PC-9 (cell line): Measurements from ENCODE around the gene UNC5B.

ENCODE experiments used
- EZH2 ChIP-seq: fragments of 200-600 bp; sonication (generic); IDR thresholded peaks from 2 replicates; pipeline ENCODE4 v1.8.0; 2017; ENCODE audit warnings: antibody characterized with exemption, low read depth
- TF ChIP-seq, protein P1 (sequence below): fragments of 200-600 bp; sonication (generic); conservative IDR thresholded peaks from 2 replicates; pipeline ENCODE4 v1.6.1; 2017; ENCODE audit warnings: mixed run types, antibody characterized with exemption, mild to moderate bottlenecking, moderate library complexity

DNA sequence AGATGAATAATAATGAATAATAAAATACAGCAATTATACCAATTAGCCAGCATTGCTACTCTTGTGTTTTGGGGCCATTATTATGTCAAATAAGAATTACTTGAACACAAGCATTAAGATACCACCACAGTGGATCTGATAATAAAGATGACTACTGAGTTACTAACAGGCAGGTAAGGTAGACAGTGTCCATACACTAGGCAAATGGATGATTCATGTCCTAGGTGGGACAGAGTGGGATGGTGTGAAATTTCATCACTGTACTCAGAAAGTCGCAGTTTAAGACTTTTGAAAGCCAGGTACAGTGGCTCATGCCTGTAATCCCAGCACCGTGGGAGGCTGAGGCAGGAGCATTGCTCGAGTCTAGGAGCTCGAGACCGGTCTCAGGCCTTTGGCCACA lies 8.7 kb upstream of the UNC5B start:
- TF ChIP-seq EZH2 = no peak
- TF ChIP-seq, protein P1, sequence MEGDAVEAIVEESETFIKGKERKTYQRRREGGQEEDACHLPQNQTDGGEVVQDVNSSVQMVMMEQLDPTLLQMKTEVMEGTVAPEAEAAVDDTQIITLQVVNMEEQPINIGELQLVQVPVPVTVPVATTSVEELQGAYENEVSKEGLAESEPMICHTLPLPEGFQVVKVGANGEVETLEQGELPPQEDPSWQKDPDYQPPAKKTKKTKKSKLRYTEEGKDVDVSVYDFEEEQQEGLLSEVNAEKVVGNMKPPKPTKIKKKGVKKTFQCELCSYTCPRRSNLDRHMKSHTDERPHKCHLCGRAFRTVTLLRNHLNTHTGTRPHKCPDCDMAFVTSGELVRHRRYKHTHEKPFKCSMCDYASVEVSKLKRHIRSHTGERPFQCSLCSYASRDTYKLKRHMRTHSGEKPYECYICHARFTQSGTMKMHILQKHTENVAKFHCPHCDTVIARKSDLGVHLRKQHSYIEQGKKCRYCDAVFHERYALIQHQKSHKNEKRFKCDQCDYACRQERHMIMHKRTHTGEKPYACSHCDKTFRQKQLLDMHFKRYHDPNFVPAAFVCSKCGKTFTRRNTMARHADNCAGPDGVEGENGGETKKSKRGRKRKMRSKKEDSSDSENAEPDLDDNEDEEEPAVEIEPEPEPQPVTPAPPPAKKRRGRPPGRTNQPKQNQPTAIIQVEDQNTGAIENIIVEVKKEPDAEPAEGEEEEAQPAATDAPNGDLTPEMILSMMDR = no peak
